Thyroid gland (tissue), 4 donors: ENCODE measurements around the gene PTPRR. TPM values are rescaled to one million over a fixed set of nuclear protein-coding genes. Genes with fewer than 3 reads are reported as not detected.

ENCODE experiments used
- DNase-seq, 2 donors: peaks; one replicate each; pipeline ENCODE4 v3.0.0-alpha.2; 2019
- H3K27ac ChIP-seq, 3 donors: fragments of 200-600 bp; sonication (generic); 1 replicate in 2 of 3; 2 replicates in 1 of 3; pipeline ENCODE4 v1.5.1; 2016 to 2019; ENCODE audit warnings: mild to moderate bottlenecking in 1 of 3, moderate library complexity in 1 of 3
- H3K27me3 ChIP-seq: fragments of 200-600 bp; sonication (generic); one replicate; pipeline ENCODE4 v1.5.1; 2019
- H3K36me3 ChIP-seq, 2 donors: fragments of 200-600 bp; sonication (generic); one replicate each; pipeline ENCODE4 v1.5.1; 2016 to 2019
- H3K4me1 ChIP-seq, 2 donors: fragments of 200-600 bp; sonication (generic); one replicate each; pipeline ENCODE4 v1.5.1; 2017 to 2019
- H3K4me3 ChIP-seq, 3 donors: fragments of 200-600 bp; sonication (generic); replicated peaks in 1 of 3; 1 replicate in 2 of 3; 2 replicates in 1 of 3; pipeline ENCODE4 v1.5.1; 2016; ENCODE audit warnings: mild to moderate bottlenecking in 1 of 3
- H3K9me3 ChIP-seq: fragments of 200-600 bp; sonication (generic); one replicate; pipeline ENCODE4 v1.5.1; 2017
- POLR2A ChIP-seq, 2 donors: fragments of 450-650 bp; IDR thresholded peaks; one replicate each; pipeline ENCODE4 v1.6.1; 2017; ENCODE audit warnings: antibody characterized with exemption in 2 of 2, mild to moderate bottlenecking in 2 of 2, moderate library complexity in 1 of 2
- WGBS, 2 donors: methylation state at CpG; one replicate each; pipeline ENCODE4 v1.1.5; 2017; 5-methylcytosine and 5-hydroxymethylcytosine counted together
- intact Hi-C: fragments of 100-400 bp; cut with DNase I; formaldehyde crosslinking; loops from one replicate; pipeline ENCODE4 v1.15.1; 2023
- total RNA-seq, 4 donors: library from RNA; depleted of rRNA; stranded (reverse); fragments of >200 nt; gene quantifications; one replicate each; pipeline ENCODE4 v1.2.3, GENCODE V29; 2016
- TF ChIP-seq, protein P1 (sequence below), 6 experiments: fragments of 200-600 bp in 3 of 6; fragments of 450-650 bp in 3 of 6; sonication (generic) in 3 of 6; IDR thresholded peaks; one replicate each; pipeline ENCODE4 v1.5.1; 2016 to 2019; ENCODE audit warnings: antibody characterized with exemption in 6 of 6, mild to moderate bottlenecking in 2 of 6, inconsistent platforms in 1 of 6, moderate library complexity in 1 of 6

The PTPRR gene
- total RNA-seq, 4 donors from 2014 or later, result 0.39 to 0.94 (median 0.67) TPM; not detected in 1

DNA sequence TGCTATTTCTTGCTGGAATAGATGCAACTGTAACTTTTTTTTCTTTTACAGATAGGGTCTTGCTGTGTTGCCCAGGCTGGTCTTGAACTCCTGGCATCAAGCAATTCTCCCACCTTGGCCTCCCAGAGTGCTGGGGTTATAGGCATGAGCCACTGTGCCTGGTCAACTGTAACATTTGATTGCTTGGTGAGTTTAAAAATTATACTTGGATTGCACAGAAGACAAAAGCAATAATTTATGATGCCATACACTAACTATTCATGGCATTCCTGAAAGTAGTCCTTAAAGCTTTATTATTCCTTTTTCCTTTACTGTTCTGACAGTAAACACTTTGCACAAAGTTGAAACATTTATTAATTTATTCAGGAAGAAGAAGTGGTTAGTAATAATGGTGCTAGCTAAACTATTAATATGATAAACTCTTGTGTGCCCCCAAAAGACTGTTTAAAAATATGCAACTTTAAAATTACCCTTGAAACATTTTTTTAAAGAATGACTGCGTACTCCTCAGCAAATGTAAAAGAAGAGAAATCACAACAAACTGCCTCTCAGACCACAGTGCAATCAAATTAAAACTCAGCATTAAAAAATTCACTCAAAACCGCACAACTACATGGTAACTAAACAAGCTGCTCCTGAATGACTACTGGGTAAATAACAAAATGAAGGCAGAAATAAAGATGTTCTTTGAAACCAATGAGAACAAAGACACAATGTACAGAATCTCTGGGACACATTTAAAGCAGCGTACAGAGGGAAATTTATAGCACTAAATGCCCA, 291.6 kb downstream of the PTPRR start:
- no peak overlapping the region for H3K27ac ChIP-seq
- WGBS, 2 donors, result 87 to 90% methylated on average over 3 of the region's 3 CpGs
- no peak for TF ChIP-seq POLR2A (IDR thresholded peaks at IDR 0.05)
- TF ChIP-seq, protein P1, sequence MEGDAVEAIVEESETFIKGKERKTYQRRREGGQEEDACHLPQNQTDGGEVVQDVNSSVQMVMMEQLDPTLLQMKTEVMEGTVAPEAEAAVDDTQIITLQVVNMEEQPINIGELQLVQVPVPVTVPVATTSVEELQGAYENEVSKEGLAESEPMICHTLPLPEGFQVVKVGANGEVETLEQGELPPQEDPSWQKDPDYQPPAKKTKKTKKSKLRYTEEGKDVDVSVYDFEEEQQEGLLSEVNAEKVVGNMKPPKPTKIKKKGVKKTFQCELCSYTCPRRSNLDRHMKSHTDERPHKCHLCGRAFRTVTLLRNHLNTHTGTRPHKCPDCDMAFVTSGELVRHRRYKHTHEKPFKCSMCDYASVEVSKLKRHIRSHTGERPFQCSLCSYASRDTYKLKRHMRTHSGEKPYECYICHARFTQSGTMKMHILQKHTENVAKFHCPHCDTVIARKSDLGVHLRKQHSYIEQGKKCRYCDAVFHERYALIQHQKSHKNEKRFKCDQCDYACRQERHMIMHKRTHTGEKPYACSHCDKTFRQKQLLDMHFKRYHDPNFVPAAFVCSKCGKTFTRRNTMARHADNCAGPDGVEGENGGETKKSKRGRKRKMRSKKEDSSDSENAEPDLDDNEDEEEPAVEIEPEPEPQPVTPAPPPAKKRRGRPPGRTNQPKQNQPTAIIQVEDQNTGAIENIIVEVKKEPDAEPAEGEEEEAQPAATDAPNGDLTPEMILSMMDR (IDR thresholded peaks at IDR 0.05), result no peak
- peaks cover 0 to 5% of the 10 kb centered on the region in 2 donors for H3K4me1 ChIP-seq
- H3K36me3 ChIP-seq, result no peaks in the 10 kb centered on the region
- DNase-seq, result no peak
- intact Hi-C loops, result no loop called here
- no peaks in the 10 kb centered on the region for H3K9me3 ChIP-seq
- no peak overlapping the region for H3K4me3 ChIP-seq
- no peaks in the 10 kb centered on the region for H3K27me3 ChIP-seq

DNA sequence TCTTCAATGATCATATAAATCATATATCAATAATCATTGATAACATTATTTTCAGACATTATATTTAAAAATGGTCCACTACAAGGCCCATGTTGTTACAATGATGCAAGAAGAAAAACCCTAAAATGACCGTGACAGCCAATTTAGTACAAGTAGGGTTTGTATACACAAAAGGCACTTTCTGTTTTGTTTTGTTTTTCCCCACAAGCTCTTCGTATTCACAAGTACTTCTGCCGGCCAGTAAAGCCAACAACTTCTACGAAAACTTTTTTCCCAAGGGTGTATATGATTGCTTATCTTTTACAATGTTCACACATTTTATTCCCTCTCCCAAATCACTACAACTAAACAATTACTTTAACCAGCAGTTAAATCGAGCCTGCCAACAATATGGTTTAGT, 292.9 kb downstream of the PTPRR start:
- no peak for DNase-seq
- intact Hi-C loops, result no loop called here
- TF ChIP-seq, protein P1 (IDR thresholded peaks at IDR 0.05), result no peak
- WGBS, 2 donors, result 11 to 15% methylated on average over 5 of the region's 5 CpGs
- Histone ChIP-seq H3K9me3 (no peaks in the 10 kb centered on the region), H3K27me3 (no peaks in the 10 kb centered on the region), H3K36me3 (no peaks in the 10 kb centered on the region), H3K27ac (no peak overlapping the region), H3K4me1 (peaks cover 0 to 5% of the 10 kb centered on the region in 2 donors), H3K4me3 (no peak overlapping the region)

DNA sequence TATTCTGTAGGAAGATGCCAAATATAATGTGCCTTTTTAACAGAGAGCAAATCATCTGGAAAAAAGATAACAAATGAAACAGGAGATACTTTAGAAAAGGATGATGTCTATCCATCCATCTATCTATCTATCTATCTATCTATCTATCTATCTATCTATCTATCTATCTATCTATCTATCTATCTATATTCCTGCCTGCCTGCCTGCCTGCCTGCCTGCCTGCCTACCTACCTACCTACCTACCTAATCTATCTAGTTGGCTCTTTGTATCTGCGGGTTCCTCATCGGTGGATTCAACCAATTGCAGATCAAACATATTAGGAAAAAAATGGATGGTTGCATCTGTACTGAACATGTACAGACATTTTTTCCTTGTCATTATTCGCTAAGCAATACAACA, 294.4 kb downstream of the PTPRR start:
- TF ChIP-seq, protein P1 (IDR thresholded peaks at IDR 0.05), result no peak
- TF ChIP-seq POLR2A (IDR thresholded peaks at IDR 0.05), result no peak
- DNase-seq, result no peak
- H3K27me3 ChIP-seq, result no peaks in the 10 kb centered on the region
- intact Hi-C loops, result no loop called here
- no peaks in the 10 kb centered on the region for H3K36me3 ChIP-seq
- H3K4me1 ChIP-seq, result peaks cover 0 to 5% of the 10 kb centered on the region in 2 donors
- no peaks in the 10 kb centered on the region for H3K9me3 ChIP-seq
- H3K4me3 ChIP-seq, result no peak overlapping the region
- H3K27ac ChIP-seq, result no peak overlapping the region
- 94 to 96% methylated on average over 3 of the region's 3 CpGs for WGBS, 2 donors

DNA sequence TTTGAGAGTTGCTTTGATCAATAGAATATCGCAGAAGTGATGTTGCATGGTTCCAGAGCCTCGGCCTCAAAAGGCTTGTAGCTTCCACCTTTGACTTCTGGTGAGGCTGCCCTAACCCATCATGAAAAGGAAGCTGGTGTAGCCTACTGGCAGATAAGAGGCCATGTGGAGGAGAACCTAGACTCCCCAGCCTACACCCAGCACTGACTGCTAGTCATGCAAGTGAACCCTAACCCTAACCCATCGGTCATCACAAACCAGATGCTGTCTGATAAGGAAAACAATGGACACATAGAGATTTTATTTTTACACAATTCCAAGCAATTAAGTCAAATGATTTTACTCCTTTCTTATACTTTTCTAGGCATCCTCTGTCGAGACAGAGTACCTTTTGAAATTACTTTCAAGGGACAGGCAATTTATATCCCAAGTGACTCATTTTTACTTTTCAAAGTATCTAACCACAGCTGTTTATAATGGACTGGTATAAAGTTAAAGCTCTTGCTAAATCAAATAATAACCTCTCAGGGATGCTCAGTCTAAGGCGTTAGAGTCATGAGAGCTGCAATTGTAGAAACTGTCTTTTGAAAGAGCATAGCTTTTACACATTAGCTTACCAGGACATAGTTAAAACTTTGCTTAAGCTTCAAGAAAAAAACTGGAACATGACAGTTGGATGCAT, 300.9 kb downstream of the PTPRR start:
- H3K27ac ChIP-seq, result no peak overlapping the region
- H3K4me1 ChIP-seq, result no peaks in the 10 kb centered on the region
- TF ChIP-seq, protein P1 (IDR thresholded peaks at IDR 0.05), result no peak
- no peak for TF ChIP-seq POLR2A (IDR thresholded peaks at IDR 0.05)
- intact Hi-C loops, result no loop called here
- no peaks in the 10 kb centered on the region for H3K27me3 ChIP-seq
- H3K36me3 ChIP-seq, result no peaks in the 10 kb centered on the region
- no peaks in the 10 kb centered on the region for H3K9me3 ChIP-seq
- no peak for DNase-seq
- H3K4me3 ChIP-seq, result no peak overlapping the region
- 83 to 91% methylated on average over 5 of the region's 5 CpGs for WGBS, 2 donors

DNA sequence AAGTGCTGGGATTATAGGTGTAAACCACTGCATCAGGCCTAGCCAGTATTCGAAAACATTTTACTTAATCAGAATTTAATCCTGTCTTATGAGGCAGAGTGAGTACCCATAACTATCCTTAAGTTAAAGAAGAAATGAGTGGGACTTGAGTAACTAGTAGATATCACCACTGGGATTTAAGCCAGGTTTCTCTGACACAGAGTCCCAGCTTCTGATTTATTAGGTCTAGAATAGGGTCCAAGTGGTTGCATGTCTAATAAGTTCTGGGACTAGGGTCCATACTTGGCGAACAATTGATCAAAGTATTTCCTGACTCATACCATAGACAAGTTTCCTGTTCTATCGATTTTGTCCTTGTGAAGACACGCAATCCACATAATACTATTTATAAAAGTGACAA, 302.2 kb downstream of the PTPRR start:
- WGBS, 2 donors, result 93% methylated on average over 4 of the region's 4 CpGs
- DNase-seq, result no peak
- Histone ChIP-seq H3K27ac (no peak overlapping the region), H3K4me3 (no peak overlapping the region), H3K36me3 (no peaks in the 10 kb centered on the region), H3K9me3 (no peaks in the 10 kb centered on the region), H3K4me1 (no peaks in the 10 kb centered on the region), H3K27me3 (no peaks in the 10 kb centered on the region)
- TF ChIP-seq, protein P1 (IDR thresholded peaks at IDR 0.05), result no peak
- no peak for TF ChIP-seq POLR2A (IDR thresholded peaks at IDR 0.05)
- intact Hi-C loops, result no loop called here
